GF-D8 (cell line): Measurements from ENCODE around the gene EIF4ENIF1.
"Not testable (repeated sequence)": the region's sequence is repeated elsewhere in the genome, so short reads cannot be mapped to it uniquely, and the experiment has no call there.

Experiments used
- DNase-seq: peaks from one replicate; lab custom pipeline; 2025; lab: John Stamatoyannopoulos, UW

EIF4ENIF1 gene, protein sequence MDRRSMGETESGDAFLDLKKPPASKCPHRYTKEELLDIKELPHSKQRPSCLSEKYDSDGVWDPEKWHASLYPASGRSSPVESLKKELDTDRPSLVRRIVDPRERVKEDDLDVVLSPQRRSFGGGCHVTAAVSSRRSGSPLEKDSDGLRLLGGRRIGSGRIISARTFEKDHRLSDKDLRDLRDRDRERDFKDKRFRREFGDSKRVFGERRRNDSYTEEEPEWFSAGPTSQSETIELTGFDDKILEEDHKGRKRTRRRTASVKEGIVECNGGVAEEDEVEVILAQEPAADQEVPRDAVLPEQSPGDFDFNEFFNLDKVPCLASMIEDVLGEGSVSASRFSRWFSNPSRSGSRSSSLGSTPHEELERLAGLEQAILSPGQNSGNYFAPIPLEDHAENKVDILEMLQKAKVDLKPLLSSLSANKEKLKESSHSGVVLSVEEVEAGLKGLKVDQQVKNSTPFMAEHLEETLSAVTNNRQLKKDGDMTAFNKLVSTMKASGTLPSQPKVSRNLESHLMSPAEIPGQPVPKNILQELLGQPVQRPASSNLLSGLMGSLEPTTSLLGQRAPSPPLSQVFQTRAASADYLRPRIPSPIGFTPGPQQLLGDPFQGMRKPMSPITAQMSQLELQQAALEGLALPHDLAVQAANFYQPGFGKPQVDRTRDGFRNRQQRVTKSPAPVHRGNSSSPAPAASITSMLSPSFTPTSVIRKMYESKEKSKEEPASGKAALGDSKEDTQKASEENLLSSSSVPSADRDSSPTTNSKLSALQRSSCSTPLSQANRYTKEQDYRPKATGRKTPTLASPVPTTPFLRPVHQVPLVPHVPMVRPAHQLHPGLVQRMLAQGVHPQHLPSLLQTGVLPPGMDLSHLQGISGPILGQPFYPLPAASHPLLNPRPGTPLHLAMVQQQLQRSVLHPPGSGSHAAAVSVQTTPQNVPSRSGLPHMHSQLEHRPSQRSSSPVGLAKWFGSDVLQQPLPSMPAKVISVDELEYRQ

DNA sequence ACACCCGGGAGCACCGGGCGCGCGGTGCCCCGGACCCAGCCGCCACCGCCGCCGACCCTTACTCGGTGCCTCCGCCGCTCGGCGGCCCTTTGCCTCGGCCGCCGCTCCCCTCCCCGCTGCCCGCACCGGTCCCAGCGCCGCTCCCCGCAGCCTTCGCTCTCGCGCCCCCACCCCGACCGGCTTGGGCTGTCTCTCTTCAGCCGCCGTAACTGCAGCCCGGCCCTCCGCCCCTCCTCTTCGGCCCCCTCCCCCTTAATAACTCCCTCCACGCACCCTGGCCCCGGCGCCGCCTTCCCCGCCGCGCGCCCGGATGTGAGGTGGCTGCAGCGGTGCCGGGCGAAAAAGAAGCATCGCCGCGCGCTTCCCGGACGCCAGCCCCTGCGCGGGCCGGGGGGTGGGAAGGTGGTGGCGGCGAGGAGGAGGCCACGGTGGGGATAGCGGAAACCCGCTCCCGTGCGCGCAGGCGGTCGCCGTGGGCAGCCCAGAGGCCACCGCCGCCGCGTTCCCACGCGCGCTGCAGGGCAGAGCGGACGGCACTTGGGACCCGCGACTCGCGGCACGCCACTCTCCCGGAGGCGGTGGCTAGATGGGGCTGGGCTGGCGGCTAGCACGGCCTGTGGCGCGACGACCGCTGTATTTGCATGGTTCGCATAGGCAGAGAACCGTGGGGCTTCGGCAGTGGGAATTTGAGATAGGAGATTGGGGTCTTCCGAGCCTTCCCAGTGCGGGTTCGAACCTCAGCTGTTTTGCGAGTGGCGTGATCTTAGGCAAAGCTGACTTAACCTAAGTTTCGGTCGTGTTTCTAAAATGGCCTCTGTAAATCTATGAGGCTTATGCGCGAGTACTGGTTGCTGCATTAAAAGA lies at the start of gene EIF4ENIF1:
Gene EIF4ENIF1, minus strand, starts transcription at position 211 of the 864 bp plus-strand sequence. CDS start 1,124 bp downstream, outside the sequence.
- peak; percentile 59 for DNase-seq

DNA sequence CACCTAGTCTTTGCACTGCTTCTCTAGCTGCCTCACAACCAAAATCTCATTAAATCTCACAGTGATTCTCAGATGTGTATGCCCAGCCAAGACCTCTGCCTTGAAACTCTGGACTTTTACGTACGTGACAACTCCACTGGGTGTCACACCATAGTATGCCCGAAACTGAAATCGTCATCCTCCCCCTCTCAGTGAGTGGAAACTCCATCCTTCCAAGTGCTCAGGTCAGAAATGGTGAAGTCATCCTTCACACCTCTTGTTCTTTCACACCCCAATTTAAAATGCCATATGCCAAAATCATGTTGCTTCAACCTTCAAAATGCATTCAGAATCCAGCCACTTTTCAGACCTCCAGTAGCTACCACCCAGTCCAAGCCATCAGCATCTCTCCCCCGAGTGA lies 49.2 kb upstream of the EIF4ENIF1 start:
- DNase-seq, result no peak

DNA sequence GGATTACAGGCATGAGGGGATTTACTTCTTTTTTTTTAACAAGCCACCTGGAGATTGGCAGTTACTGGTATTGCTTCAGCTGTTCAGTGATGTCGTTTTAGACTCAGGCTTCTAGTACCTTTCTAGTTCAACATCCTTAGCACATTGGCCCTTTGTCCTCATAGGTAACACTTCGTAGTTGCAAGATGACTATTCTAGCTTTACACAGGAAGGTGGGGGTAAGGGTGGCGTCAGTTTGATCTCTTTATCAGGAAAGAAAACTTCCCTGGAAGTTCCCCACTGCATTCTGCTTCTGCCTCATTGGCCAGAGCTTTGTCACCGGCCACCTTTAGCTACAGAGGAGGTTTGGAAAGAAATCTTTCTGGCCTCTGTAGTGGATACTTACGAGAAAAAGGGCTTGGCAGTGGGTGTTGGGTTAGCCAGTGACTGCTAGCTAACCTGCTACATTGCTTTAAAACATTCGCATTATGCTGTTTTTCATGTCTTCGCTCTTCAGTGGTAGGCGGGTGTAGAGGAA lies 47.4 kb upstream of the EIF4ENIF1 start:
- DNase-seq, result no peak

DNA sequence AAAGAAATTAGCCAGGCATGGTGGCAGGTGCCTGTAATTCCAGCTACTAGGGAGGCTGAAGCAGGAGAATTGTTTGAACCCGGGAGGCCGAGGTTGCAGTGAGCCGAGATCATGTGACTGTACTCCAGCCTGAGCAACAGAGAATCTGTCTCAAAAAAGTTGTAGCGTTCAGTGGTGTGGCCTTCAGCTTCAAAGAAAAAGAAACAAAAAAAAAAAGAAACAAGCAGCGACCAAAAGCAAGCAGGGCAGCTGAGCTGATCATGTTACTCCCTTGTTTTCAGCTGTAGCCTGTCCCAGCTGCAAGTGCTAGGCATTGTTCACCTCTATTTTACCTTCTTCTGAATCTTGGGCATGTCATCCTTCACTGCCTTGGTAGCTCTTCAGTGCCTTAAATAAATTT lies 43.7 kb upstream of the EIF4ENIF1 start:
- DNase-seq, result no peak

DNA sequence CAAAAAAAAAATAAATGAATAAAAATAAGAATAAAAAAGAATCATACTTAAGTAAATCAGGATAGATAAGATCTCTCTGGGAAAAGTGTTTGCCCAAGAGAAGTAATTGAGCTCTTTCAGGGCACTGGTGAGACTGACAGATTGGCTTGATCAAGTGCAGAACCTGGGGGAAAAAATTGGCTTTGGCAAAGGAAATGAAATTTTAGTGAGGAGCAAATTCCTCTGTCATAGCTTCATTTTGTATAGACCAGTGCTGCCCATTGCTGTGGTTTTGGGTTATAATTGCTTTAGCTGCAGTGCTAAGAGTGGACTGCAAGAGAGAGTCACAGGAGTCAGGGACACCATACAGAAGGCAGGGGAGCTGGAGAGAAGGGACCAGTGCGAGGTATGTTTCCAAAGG lies 42.4 kb upstream of the EIF4ENIF1 start:
- DNase-seq, result no peak

DNA sequence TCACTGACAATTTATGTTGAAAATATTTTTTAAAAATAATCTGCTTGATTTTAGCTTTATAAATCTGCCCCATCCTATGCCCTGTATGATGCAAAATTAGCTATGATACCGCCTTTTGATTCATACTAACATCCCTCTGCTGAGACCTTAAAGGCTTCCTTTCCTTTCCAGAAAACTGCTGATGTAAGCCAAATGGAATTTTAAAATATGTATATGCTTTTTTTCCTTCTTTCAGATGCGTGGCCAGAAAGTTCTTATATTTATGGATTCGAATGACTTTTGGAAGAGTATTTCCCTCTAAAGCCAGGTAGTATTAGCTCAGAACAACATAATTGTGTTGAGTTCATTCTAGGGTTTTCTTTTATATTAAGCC lies 41.2 kb upstream of the EIF4ENIF1 start:
- DNase-seq, result no peak

DNA sequence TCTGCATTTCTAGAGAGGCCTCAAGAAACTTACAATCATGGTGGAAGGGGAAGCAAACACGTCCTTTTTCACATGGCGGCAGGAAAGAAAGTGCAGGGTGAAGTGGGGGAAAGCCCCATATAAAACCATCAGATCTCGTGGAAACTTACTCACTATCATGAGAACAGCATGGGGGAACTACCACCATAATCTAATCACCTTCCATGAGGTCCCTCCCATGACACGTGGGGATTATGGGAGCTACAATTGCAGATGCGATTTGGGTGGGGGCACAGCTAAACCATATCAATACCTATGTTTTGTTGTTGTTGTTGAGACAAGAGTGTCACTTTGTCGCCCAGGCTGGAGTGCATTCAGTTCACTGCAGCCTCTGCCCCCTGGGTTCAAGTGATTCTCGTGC lies 36.6 kb upstream of the EIF4ENIF1 start:
- DNase-seq, result no peak

DNA sequence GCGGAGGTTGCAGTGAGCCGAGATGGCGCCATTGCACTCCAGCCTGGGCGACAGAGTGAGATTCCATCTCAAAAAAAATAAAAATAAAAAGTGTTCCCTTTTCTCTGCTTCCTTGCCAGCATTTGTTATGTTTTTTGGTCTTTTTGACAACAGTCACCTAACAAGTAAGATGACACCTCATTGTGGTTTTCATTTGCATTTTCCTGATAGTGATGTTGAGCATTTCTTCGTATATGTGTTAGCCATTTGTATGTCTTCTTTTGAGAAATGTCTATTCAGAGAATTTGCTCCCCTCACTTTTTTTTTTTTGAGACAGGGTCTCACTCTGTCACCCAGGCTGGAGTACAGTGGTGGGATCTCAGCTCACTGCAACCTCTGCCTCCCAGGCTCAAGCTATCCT lies 34.5 kb upstream of the EIF4ENIF1 start:
- DNase-seq, result not testable (repeated sequence)

DNA sequence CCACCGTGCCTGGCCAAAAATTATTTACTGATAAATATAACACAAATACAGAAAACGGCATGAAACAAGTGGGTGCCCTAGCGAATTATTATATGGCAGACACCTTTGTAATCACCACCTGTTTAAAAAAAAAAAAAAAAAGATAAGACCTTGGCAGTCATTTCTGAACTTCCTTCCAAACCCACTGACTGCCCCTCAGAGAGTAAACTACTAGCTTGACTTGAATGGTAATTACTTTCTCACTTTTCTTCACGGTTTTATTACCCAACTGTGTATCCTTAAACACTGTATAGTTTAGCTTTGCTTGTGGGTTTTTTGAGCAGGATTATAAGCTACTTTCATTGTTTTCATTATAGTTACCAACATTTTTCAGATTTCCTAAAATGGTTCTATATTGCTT lies 30.4 kb upstream of the EIF4ENIF1 start:
- no peak for DNase-seq

DNA sequence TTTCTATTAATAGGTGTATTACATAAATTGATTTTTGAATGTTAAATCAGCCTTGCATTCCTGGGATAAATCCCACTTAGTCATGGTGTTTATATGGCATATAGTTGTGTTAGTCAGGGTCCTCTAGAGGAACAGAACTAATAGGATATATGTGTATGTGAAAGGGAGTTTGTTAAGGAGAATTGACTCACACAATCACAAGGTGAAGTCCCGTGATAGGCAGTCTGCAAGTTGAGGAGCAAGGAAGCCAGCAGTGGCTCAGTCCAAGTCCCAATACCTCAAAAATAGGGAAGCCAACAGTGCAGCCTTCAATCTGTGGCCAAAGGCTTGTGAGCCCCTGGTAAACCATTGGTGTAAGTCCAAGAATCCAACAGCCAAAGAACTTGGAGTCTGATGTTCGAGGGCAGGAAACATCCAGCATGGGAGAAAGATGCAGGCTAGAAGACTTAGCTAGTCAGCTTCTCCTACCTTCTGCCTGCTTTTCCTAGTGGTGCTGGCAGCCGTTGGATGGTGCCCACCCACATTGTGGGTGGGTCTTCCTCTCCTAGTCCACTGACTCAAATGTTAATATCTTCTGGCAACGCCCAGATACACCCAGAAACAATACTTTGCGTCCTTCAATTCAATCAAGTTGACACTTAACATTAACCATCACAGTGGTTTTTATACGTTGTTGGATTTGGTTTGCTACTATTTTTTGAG lies 19.6 kb upstream of the EIF4ENIF1 start:
- no peak for DNase-seq

DNA sequence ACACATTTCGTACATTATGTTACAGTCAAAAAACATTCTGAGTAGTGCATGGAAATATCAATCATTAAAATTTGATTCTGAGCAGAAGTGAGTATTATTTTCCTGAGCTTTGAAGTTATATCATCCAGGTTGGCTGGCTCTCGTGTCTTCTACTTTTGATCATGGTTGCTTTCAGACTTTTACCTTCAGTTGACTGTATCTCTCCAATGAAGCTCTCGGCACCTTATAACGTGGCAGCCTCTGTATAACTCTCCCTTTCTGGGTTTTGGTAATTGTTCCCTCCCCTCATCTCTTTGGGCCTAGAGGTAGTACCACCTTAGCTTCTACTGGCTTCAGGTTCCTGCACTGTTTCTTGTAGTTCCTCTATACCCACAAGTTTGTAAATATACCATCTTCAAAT lies 18.9 kb upstream of the EIF4ENIF1 start:
- DNase-seq, result no peak

DNA sequence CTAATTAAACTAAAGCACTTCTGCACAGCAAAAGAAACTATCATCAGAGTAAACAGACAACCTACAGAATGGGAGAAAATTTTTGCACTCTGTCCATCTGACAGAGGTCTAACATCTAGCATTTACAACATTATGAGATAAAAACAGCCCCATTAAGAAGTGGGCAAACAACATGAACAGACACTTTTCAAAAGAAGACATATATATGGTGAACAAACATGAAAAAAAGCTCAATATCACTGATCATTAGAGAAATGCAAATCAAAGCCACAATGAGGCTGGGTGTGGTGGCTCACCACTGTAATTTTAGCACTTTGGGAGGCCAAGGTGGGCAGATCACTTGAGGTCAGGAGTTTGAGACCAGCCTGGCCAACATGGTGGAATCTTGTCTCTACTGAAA lies 17.9 kb upstream of the EIF4ENIF1 start:
- not testable (repeated sequence) for DNase-seq

DNA sequence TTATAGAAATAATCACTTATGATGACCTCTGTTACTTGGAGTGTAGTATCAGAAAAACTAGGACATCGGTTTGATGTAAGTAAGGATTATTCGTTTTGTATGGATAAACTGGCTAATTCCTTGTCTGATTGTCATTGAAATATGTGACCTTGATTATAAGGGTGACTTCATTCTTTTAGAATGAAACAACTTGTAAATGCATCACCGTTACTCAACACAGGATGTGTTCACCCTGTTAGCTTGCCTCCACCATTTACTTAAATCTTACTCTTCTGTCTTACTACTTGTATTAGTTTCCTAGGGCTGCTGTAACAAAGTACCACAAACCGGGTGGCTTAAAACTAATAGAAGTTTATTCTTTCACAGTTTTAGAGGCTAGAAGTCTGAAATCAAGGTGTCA lies 14.6 kb upstream of the EIF4ENIF1 start:
- DNase-seq, result no peak

DNA sequence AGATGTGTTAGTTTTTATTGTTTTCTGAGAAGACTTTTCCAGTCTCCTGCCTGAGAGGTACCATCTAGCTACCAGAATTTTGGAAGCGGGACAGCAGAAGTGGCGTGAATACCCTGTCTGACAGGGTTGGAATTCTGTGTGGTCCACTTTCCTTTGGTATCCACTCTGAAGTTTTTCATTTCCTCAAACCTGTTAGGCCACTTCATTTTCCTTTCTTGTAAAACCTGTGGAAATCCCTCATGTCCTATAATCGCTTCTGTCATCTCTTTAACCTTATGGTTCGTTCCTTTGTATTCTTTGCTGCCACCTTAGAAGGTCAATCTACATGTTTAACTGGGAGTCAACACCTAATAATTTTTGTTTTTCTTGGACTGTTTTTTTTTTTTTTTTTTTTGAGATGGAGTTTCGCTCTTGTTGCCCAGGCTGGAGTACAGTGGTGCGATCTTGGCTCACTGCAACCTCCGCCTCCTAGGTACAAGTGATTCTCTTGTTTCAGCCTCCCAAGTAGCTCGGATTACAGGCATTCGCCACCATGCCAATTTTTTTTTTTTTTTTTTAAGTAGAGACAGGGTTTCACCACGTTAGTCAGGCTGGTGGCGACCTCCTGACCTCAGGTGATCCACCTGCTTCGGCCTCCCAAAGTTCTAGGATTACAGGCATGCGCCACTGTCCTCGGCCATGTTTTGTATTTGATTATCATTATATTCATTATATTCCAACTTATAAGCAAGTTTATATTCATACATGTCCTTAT lies 13.7 kb upstream of the EIF4ENIF1 start:
- no peak for DNase-seq

DNA sequence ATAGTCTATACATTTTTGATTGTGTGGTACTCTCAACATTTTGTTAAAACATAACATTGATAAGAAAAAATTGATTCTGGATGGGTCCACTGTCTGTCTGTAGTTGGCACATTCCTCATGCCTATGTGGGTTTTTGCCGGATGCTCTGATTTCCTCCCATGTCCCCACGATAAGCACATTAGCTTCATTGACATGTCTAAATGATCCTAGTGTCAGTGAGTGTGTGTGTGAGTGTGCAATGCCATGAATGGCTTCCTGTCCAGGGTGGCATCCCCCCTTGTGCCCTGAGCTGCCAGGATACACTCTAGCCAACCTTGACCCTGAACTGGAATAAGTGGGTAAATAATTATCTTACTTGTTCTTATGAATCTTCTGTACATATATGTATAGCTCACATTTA lies 12.1 kb upstream of the EIF4ENIF1 start:
- DNase-seq, result no peak

DNA sequence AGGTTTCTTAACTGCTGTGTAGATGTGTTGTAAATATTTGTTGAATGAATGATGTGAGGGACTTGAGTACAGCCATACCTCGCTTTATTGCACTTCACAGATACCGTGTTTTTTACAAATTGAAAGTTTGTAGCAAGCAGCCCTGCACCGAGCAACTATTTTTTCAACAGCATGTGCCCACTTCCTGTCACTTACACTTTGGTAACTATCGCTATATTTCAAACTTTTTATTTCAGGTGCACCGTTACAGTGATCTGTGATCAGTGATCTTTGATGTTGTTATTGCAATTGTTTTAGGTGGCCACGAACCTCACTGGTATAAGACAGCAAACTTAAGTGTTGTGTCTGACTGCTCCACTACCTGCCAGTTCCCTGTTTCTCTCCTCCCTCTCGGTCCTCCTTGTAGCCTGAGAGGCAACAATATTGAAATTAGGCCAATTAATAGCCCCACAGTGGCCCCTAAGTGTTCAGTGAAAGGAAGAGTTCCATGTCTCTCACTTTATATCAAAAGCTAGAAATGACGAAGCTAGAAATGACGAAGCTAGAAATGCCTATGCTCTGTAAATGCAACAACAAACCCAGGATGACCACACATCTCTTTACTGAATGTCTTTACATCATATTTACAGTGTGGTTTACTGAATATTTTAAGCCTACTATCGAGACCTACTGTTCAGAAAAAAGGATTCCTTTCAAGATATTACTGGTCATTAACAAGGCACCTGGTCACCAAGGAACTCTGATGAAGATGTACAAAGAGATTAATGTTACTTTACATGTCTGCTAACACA lies 7.7 kb upstream of the EIF4ENIF1 start:
- no peak for DNase-seq

DNA sequence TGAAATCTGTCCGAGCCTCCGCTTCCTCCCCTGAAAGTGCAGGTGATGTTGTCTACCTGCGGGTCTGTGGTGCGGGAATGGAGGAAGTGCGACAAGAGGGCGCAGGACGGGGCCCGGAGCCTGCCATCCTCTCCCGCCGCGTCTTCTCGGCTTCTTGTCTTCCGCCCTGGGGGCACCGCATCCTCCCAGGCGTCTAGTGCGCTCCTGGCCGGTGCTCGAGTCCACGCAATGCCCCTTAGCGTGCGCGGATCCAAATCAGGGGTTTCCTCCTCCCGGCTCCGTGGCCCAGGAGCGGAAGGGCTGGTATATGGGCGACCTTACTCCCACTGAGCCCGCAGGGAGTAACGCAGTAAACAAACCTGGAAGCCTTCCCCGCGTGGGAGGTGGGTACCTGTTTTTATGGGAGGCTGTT lies 7.1 kb upstream of the EIF4ENIF1 start:
- no peak for DNase-seq

DNA sequence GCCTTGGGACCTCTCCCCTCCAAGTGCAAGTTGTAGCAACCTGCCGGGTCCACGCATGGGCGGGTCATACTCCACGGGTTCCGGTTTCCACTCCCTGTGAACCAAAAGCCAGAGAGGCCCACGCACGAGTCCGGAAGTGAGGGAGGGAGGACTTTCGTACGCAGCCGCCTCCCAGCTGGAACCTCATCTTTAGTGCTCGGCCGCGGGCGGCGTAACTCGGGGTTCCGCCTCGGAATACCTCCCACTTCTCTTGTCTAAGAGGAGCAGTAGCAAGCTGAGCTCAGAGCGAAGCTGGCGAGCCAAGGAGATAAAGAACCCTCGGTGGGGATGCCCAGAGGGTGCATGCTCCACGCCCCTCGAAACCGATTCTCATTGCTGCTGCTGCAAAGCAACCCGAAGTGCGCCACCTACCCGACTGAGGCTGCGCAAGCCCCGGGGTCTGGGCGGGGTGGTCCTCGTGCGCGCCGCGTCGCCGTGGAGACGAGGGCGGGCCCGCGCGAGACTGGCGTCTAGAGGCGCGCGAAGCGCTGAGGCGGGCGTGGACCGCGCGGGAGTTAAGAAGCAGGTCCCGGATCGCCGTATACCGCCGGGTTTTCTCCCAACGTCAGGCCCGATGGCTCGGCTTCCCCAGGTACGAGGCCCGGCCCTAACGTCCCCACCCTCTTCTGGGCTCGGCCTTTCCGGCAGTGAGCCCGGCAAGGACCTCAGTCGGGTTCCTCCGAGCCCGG lies 6.5 kb upstream of the EIF4ENIF1 start, which contains the start of gene SFI1:
Gene SFI1, plus strand, starts transcription at position 530 of the 728 bp plus-strand sequence. CDS start 11,749 bp downstream, outside the sequence.
- peak; percentile 89 for DNase-seq

DNA sequence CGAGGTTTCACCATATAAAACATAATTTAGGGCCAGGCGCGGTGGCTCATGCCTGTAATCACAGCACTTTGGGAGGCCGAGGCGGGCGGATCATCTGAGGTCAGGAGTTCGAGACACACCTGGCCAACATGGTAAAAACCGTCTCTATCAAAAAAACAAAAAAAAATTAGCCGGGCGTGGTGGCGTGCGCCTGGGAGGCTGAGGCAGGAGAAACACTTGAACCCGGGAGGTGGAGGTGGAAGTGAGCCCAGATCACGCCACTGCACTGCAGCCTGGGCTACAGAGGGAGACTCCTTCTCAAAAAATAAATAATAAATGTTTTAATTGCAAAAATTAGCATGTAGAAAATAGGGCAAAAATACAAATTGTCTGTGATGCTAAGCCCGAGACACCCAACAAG lies 5.7 kb upstream of the EIF4ENIF1 start:
- DNase-seq, result no peak
